ENCODE data around the gene CFAP126.
"Not testable (repeated sequence)": the region's sequence is repeated elsewhere in the genome, so short reads cannot be mapped to it uniquely, and the experiment has no call there.

DNA sequence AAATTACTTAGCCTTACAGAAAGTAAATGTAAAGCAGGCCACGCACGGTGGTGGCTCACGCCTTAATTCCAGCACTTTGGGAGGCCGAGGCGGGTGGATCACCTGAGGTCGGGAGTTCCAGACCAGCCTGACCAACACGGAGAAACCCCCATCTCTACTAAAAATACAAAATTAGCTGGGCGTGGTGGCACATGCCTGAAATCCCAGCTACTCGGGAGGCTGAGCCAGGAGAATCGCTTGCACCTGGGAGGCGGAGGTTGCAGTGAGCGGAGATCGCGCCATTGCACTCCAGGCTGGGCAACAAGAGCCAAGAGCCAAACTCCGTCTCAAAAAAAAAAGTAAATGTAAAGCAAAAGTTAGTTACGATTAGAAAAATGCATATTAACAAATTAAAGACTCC, 21.5 kb upstream of the CFAP126 start:
- TF ChIP-seq ZNF768, ZBTB48 (tag by site-specific recombination; IDR thresholded peaks at IDR 0.05): not testable (repeated sequence)
